ENCODE measurements around the gene HSPA13. TPM values are rescaled to one million over a fixed set of nuclear protein-coding genes. Genes with fewer than 3 reads are reported as not detected.

Gene HSPA13
- total RNA-seq: 10 to 100 TPM; 39.6 to 41.4 TPM
- 16.2 TPM for polyA plus RNA-seq (2013, experiment 1 of 2)
- 18.2 TPM for polyA plus RNA-seq (2013, experiment 2 of 2)
- total RNA-seq: 49.2 to 236 (median 107) reads per million in 172 experiments

GRCh38 chr21:14382835-14383595, at the start of gene HSPA13:
Gene HSPA13, minus strand, starts transcription at chr21:14383146. Its CDS starts 27 bp downstream, at chr21:14383119.
- intact Hi-C loops (cut with DNase I, micrococcal nuclease): loop anchor here (5.0 kb wide), 5 partner anchors 154 to 1349 kb away; partner anchors contain the start of genes NRIP1 (in 1 of the 2), RBM11 (in 1 of the 2) and SAMSN1 (in 1 of the 2)
- ChIA-PET POLR2A (interaction anchor here (0.6 to 2.1 kb wide), 13 partner anchors 12 to 1350 kb away, joined by 3 to 18 read pairs (median 3); partner anchors contain the start of genes NRIP1 and RBM11), CTCF (interaction anchor here (0.6 to 1.7 kb wide), 3 partner anchors 55 to 1347 kb away, joined by 3 read pairs; no protein-coding TSS in a partner anchor)
- H3K9me3 Mint-ChIP-seq: no peaks in the 10 kb centered on the region
- peaks cover 27% of the 10 kb centered on the region for H3K36me3 Mint-ChIP-seq (ENCODE audit: low read depth)
- DNase-seq (peak; percentile 95 to 100 (median 98)), ATAC-seq (ENCODE audit: poor library complexity) (peak; percentile 93)
- no peaks in the 10 kb centered on the region for H3K9me3 ChIP-seq (ENCODE audit: control insufficient read depth in 1 of 2, insufficient read depth in 1 of 2, low read length in 2 of 2)
- H3K4me1 ChIP-seq (ENCODE audit: insufficient read depth, low read length): peaks cover 17% of the 10 kb centered on the region
- no peaks in the 10 kb centered on the region for H3K27me3 ChIP-seq (ENCODE audit: control insufficient read depth in 1 of 2, insufficient read depth in 2 of 2, low read length in 2 of 2)
- TF ChIP-seq, protein P1, sequence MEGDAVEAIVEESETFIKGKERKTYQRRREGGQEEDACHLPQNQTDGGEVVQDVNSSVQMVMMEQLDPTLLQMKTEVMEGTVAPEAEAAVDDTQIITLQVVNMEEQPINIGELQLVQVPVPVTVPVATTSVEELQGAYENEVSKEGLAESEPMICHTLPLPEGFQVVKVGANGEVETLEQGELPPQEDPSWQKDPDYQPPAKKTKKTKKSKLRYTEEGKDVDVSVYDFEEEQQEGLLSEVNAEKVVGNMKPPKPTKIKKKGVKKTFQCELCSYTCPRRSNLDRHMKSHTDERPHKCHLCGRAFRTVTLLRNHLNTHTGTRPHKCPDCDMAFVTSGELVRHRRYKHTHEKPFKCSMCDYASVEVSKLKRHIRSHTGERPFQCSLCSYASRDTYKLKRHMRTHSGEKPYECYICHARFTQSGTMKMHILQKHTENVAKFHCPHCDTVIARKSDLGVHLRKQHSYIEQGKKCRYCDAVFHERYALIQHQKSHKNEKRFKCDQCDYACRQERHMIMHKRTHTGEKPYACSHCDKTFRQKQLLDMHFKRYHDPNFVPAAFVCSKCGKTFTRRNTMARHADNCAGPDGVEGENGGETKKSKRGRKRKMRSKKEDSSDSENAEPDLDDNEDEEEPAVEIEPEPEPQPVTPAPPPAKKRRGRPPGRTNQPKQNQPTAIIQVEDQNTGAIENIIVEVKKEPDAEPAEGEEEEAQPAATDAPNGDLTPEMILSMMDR (IDR thresholded peaks at IDR 0.05): no peak
- H3K27ac Mint-ChIP-seq: peak within 1 kb of the TSS; percentile 97
- H3K4me1 Mint-ChIP-seq (ENCODE audit: low read depth): peaks cover 44% of the 10 kb centered on the region
- H3K27ac ChIP-seq (ENCODE audit: low read depth in 1 of 2, low read length in 2 of 2): peak within 1 kb of the TSS; percentile 86
- H3K36me3 ChIP-seq (ENCODE audit: insufficient read depth, low read length): peaks cover 3% of the 10 kb centered on the region
- H3K4me3 ChIP-seq (ENCODE audit: low read length): peak within 1 kb of the TSS; percentile 80
- H3K4me3 Mint-ChIP-seq: peak within 1 kb of the TSS; percentile 96
- no peaks in the 10 kb centered on the region for H3K27me3 Mint-ChIP-seq

GRCh38 chr21:14418920-14419319, 36.0 kb upstream of the HSPA13 start:
- peaks cover 20% of the 10 kb centered on the region for H3K27me3 Mint-ChIP-seq
- Histone ChIP-seq H3K27me3 (ENCODE audit: control insufficient read depth in 1 of 2, insufficient read depth in 2 of 2, low read length in 2 of 2) (peaks cover 4% of the 10 kb centered on the region in 2 experiments), H3K4me3 (ENCODE audit: low read length) (no peak overlapping the region), H3K4me1 (ENCODE audit: insufficient read depth, low read length) (no peaks in the 10 kb centered on the region), H3K27ac (ENCODE audit: low read depth in 1 of 2, low read length in 2 of 2) (no peak overlapping the region), H3K9me3 (ENCODE audit: control insufficient read depth in 1 of 2, insufficient read depth in 1 of 2, low read length in 2 of 2) (peaks cover 18 to 36% of the 10 kb centered on the region in 2 experiments), H3K36me3 (ENCODE audit: insufficient read depth, low read length) (no peaks in the 10 kb centered on the region)
- intact Hi-C loops (cut with DNase I, micrococcal nuclease): no loop called here
- no peaks in the 10 kb centered on the region for H3K36me3 Mint-ChIP-seq (ENCODE audit: low read depth)
- ATAC-seq (ENCODE audit: poor library complexity) (no peak), DNase-seq (no peak)
- TF ChIP-seq, protein P1 (IDR thresholded peaks at IDR 0.05): no peak
- POLR2A ChIA-PET: no interaction called here
- H3K9me3 Mint-ChIP-seq: peaks cover 11% of the 10 kb centered on the region
- no peak overlapping the region for H3K4me3 Mint-ChIP-seq
- no peak overlapping the region for H3K27ac Mint-ChIP-seq
- CTCF ChIA-PET: no interaction called here
- no peaks in the 10 kb centered on the region for H3K4me1 Mint-ChIP-seq (ENCODE audit: low read depth)

DNA sequence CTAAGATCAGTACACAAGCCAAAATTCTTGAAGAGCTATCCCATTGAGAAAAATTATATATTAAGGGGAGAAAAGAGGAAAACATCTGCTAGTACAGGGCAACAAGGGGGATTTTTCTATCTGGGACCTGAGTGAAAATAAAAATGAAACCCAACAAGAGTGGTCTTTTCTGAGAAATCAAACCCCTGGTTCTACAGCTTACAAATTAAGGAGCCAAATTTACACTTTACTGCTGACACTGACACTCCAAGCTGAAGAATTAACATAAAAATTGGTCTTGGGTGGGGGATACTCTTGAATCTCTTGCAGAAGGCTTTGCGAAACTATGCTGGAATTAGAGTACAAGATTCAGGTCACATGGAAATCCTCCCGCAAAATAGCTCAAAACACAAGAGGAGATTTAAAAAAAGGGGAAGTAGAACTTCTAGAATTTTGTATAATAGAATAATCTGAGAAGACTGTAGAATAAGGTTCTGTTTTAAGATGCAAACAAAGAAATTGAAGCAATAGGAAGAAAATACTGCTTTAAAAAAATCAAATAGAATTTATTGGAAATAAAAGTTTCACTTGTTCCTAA, 32.1 kb upstream of the HSPA13 start:
- no peak overlapping the region for H3K4me3 Mint-ChIP-seq
- H3K9me3 Mint-ChIP-seq: peaks cover 11% of the 10 kb centered on the region
- H3K4me3 ChIP-seq (ENCODE audit: low read length): no peak overlapping the region
- H3K27ac ChIP-seq (ENCODE audit: low read depth in 1 of 2, low read length in 2 of 2): no peak overlapping the region
- H3K27me3 Mint-ChIP-seq: peaks cover 29% of the 10 kb centered on the region
- intact Hi-C loops (cut with DNase I, micrococcal nuclease): loop anchor here in 1 of 2 experiments (1.0 kb wide), 1 partner anchor 9 kb away; no protein-coding TSS in a partner anchor
- H3K36me3 ChIP-seq (ENCODE audit: insufficient read depth, low read length): no peaks in the 10 kb centered on the region
- no peak for DNase-seq
- ChIA-PET POLR2A (no interaction called here), CTCF (interaction anchor here (0.6 kb wide), 1 partner anchor 12 kb away, joined by 4 read pairs; no protein-coding TSS in a partner anchor)
- no peaks in the 10 kb centered on the region for H3K4me1 ChIP-seq (ENCODE audit: insufficient read depth, low read length)
- H3K9me3 ChIP-seq (ENCODE audit: control insufficient read depth in 1 of 2, insufficient read depth in 1 of 2, low read length in 2 of 2): peaks cover 14 to 21% of the 10 kb centered on the region in 2 experiments
- H3K4me1 Mint-ChIP-seq (ENCODE audit: low read depth): no peaks in the 10 kb centered on the region
- no peak overlapping the region for H3K27ac Mint-ChIP-seq
- no peaks in the 10 kb centered on the region for H3K36me3 Mint-ChIP-seq (ENCODE audit: low read depth)
- TF ChIP-seq, protein P1 (IDR thresholded peaks at IDR 0.05): no peak
- no peak for ATAC-seq (ENCODE audit: poor library complexity)
- no peaks in the 10 kb centered on the region for H3K27me3 ChIP-seq (ENCODE audit: control insufficient read depth in 1 of 2, insufficient read depth in 2 of 2, low read length in 2 of 2)

All from CD4-positive, alpha-beta T cell (primary cell).